T47D (cell line): ENCODE results near the gene OSBPL6.

Source experiments
- DNase-seq, 2 experiments: peaks; one replicate each; pipeline versions ENCODE4 v3.0.0 to v3.0.0-alpha.2; 2011 to 2012; ENCODE audit warnings: low read depth in 1 of 2, low spot score in 1 of 2
- JUND ChIP-seq: IDR thresholded peaks from 2 replicates; pipeline ENCODE4 v1.6.1; 2012; ENCODE audit warnings: low read depth
- in situ Hi-C: cut with HindIII; loops from 2 replicates; pipeline ENCODE4 v1.10.0; 2016; ENCODE audit warnings: low sequenced_read_pairs, low pct_unique_long_range_greater_than_20kb

Gene OSBPL6

GRCh38 chr2:178230396-178230795 lies 36.1 kb downstream of the OSBPL6 start:
- no peak for TF ChIP-seq JUND
- in situ Hi-C loops: no loop called here
- DNase-seq: no peak

DNA sequence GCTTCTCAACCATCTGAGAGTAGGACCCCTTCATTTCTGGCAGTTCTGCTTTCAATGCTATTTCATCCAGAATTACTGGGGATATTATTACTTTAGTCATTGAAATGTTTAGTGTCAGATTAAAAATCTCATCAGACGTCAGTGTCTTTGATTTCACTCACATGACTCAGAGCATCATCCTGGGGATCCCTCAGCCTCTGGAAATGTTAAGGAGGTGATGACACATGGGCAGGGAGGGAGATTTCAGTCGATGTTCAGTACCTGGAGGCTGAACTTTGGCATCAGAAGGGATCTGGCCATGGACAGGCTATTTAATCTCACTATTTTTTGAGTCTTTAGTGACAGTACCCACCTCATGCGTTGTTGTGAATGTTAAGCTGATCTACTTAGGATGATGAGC lies 39.1 kb downstream of the OSBPL6 start:
- DNase-seq: no peak
- in situ Hi-C loops: no loop called here
- no peak for TF ChIP-seq JUND

DNA sequence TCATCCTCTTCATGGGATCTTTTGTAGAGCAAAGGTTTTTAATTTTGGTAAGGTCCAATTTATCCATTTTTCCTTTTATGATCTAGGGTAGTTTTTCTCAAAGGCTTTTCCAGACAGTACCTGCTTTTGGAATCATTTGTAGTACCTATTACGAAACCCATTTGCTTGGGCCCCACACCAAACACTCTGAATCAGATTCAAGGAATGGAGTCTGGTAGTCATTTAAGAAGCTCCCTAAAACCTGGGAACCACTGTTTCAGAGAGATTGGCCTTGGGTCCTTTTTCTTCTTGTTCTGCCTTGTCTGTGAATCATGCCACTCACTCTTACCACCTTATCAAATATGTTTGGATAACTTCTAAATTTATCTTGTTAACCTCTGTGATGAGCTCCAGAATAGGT lies 40.3 kb downstream of the OSBPL6 start:
- DNase-seq: no peak
- TF ChIP-seq JUND: no peak
- in situ Hi-C loops: no loop called here

DNA sequence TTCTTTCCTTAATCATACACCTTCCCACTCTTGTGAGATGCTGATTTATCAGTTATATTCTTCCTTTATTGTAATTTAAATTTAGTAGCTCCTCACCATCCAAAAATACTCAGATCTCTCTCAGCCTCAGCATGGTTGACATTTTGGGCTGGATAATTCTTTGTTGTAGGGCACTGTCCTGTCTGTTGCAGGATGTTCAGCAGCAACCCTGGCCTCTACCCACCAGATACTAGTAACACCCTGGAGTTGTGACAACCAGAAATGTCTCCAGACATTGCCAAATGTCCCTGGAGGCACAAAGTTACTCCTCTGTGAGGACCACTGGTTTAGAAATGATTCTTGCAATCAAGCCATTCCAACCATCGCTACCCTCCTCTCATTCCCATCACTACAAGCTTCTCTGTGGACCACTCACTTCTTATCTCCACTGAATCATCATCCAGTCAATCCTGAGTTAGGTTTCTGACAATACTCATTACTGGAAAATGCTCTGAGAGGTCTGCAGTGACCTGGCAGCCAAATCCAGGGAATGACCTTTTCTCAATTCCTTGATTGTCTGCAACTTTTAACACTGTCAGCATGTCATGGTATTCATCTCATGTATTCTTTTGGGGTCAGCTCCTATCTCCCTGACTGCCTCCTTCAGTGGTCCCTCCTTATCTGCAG lies 43.3 kb downstream of the OSBPL6 start:
- no peak for TF ChIP-seq JUND
- in situ Hi-C loops: no loop called here
- no peak for DNase-seq

- in situ Hi-C loops: no loop called here
- DNase-seq: no peak
Observed at GRCh38 chr2:178238154-178238521, 43.8 kb downstream of the OSBPL6 start.

DNA sequence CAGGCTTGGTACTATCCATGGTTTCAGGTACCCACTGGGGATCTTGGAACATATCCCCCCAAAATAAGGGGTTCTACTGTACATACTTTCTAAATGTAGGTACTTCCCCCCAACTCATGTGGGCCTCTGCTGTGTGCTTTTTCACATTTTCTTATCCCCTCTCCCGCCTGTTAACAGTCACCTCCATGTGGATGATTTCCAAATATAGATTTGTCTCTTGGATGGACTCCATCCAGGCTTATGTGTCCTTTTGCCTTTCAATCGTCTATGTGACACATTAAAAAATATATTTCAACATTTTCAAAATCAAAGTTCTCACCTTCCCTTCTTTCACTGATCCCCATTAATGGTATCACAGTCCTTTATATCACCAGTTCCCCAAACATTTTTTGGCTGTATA lies 44.4 kb downstream of the OSBPL6 start:
- no peak for DNase-seq
- no peak for TF ChIP-seq JUND
- in situ Hi-C loops: no loop called here

More at GRCh38 chr2:178238154-178238521, 43.8 kb downstream of the OSBPL6 start:
- no peak for TF ChIP-seq JUND

DNA sequence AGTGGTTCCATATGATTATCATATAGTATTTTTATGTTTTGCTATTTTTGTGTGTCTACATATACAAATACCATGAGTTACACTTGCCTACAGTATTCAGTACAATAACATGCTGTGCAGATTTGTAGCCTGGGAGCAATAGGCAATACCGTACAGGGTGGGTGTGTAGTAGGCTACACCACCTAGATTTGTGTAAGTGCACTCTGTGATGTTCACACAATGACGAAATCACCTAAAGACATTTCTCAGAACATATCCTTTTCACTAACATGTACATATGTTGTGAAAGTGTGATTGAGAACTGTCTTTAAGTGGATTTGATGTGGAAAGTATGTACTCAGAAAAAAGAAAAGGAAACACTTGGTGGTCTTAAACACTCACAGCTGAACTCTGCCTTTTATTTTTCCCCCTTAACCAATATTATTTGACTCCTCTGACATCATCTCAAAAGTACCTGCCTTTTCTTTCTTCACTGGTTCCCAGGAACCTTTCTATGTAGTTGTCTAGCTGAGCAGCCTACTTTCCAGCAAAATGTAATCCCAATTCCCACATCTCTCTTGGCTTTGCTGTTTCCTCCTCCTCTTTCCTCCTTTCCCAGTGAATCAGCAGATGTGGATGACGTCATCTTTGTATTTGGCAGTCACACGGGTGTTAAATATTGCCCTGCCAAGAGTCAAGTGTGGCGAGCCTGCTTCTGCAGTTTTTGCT lies 47.7 kb downstream of the OSBPL6 start:
- TF ChIP-seq JUND: no peak
- peak in 1 of 2 experiments; percentile 28 for DNase-seq
- in situ Hi-C loops: no loop called here

DNA sequence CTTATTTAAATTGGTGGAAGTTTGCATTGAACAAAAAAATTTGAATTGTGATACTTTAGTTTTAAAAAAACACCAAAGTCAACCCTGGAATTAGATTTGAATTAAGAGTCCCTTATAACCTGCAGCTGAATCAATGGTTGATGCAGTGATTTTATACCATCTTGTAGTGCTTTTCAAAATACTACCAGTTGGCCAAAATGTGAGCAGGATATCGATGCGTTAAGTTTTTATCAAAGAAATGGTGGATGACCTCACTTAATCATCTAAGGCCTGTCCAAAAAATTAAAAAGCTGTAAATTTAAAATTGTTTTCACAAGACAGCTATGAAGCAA lies 48.2 kb downstream of the OSBPL6 start:
- in situ Hi-C loops: no loop called here
- no peak for DNase-seq
- TF ChIP-seq JUND: no peak

DNA sequence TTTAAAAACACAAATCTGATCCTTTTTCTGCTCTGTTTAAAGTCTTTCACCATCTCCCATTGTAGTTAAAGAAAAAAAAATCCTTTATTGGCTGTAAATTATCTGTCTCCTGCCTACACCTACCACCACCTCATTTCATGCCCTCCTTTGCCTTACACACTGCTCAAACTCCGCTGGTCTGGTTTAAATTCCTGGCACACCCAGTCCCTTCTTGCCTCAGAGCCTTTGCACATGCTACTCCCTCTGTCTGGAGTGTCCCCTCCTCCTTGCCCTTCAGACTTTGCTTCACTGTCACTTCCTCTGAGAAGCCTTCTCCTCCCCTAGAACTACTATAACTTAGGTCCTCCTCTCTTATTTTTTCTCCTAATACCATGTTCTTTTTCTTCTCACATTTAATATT lies 49.6 kb downstream of the OSBPL6 start:
- no peak for TF ChIP-seq JUND
- DNase-seq: no peak
- in situ Hi-C loops: no loop called here

DNA sequence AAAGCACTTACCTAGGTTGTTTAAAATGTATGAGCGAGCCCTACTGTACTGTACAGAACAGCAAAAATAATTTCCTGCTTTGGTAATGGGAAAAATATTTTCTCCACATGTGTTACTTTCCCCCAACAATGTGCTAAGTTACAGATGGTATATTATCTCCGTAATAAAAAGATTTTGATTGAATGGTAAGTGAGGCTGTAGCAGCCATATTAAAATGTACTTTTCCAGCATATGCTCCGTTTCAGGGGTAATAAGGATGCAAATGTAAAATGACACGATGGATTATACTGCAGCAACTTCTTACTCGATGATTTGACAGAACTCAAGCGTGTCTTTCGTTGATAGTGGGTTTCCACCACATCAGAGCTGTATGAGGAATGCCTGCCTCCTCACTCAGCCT lies 50.5 kb downstream of the OSBPL6 start:
- DNase-seq: no peak
- no peak for TF ChIP-seq JUND
- in situ Hi-C loops: no loop called here

GRCh38 chr2:178246696-178247095 lies 52.4 kb downstream of the OSBPL6 start:
- in situ Hi-C loops: no loop called here
- TF ChIP-seq JUND: no peak
- DNase-seq: no peak

DNA sequence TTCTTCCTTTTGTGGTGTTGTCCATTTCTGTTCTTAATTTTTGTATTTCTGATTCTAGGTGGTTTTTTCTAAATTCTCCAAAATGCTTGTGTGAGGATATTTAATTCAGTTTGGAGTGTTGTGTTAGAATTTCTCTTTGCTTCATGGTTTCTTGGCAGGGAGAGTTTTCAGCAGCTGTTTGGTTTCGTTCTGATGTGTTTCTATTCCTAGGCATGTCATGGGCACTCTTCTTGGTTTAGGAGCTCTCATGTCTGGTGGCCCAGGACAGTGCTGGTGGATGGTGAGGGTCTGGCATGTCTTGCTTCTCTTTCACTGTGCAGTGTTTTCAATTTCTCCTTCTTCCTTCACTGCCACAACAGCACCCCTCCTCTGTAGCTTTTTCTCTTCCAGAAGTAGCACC lies 52.9 kb downstream of the OSBPL6 start:
- no peak for DNase-seq
- in situ Hi-C loops: no loop called here
- TF ChIP-seq JUND: no peak

DNA sequence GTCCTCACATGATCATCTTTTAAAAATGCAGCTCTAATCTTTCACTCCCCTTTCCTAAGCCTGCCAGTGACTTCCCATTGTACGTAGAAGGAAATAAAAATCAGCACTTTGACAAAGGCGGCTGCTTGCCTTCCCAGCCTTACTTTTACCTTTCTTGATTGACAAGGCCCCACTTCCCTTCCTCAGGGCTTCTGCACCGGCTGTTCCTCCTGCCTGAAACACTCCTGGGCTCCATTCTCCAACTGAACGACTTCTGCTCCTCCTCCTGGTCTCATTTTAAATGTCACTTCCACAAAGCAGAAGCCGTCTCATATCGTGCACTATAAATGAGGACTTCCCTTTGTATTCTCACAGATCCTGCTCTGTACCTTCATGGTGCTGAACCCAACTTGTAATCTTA lies 56.1 kb downstream of the OSBPL6 start:
- no peak for TF ChIP-seq JUND
- in situ Hi-C loops: no loop called here
- no peak for DNase-seq

DNA sequence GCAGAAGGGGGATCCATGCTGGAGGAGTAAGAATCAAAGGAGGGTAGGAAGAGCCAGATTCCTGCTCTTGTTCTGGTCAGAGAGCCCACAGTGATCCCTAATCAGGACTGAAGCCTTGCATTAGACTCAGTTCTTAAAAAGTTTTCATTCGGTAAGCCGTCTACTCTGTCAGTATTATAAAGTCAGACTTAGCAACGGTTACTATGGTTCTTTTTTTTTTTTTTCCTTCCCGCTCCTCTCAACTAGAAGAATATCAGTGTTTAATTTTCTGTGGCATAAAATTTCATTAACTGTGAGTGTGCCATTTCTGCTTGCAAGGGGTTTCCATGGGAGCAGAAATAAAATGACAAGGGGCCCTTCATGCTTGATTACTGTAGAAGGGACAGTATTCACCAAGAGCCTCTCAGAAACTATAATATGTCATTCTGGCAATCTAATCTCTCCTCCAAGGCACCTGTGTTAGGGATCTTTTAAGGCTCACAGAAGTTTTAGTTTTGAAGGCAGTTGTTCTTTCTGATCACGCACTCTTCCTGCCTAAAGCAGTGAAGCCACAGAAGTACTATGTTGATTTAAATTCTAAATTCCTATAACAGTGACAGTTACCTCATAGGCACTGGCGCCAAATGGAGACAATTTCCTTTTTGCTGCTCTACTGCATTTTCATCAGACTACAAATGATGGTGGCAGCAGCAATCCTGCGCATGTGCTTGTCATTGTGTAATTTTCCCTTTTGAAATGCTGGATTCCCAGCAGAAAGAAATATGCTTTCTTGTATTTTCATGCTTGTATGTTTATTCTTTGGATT lies 57.0 kb downstream of the OSBPL6 start:
- no peak for DNase-seq
- in situ Hi-C loops: no loop called here
- no peak for TF ChIP-seq JUND
